T-cell (primary cell): ENCODE data around the gene SDK2. TPM values are rescaled to one million over a fixed set of nuclear protein-coding genes. Genes with fewer than 3 reads are reported as not detected.
A peak's percentile ranks its signal among the peaks of the same experiment; 100 is the strongest.

Experiments
- ATAC-seq, 4 experiments: fragments of 200-7000 bp in 3 of 4; fragments of 150-1000 bp in 1 of 4; cut with Tn5 transposase; replicated peaks in 1 of 4; 1 replicate in 3 of 4; 2 replicates in 1 of 4; pipeline ENCODE4 v1.10.0; 2021; ENCODE audit warnings: moderate library complexity in 3 of 4, mild to moderate bottlenecking in 2 of 4, moderate number of reproducible peaks in 1 of 4
- CTCF ChIA-PET, 2 donors: fragments of 300-600 bp; sonication (Branson Sonifier 250); formaldehyde crosslinking; loops; one replicate each; lab custom pipeline; 2022; ENCODE audit warnings: antibody characterized with exemption in 2 of 2; lab: Charles Lee
- POLR2A ChIA-PET, 2 donors: fragments of 300-600 bp; sonication (Branson Sonifier 250); formaldehyde crosslinking; loops; one replicate each; lab custom pipeline; 2022; ENCODE audit warnings: antibody characterized with exemption in 2 of 2; lab: Charles Lee
- DNase-seq, 35 experiments: peaks; one replicate each; pipeline versions ENCODE4 v3.0.0 to v3.0.0-alpha.2; 2013 to 2023
- H3K27ac ChIP-seq: one replicate; pipeline ENCODE4 v1.5.1; 2013; ENCODE audit warnings: low read length
- H3K27me3 ChIP-seq, 2 experiments: replicated peaks in 1 of 2; 1 replicate in 1 of 2; 2 replicates in 1 of 2; pipeline versions ENCODE4 v1.6.1 to v1.7.0; 2013; ENCODE audit warnings: low read length in 1 of 2, mixed read lengths in 1 of 2; ENCODE audit not compliant: control insufficient read depth in 2 of 2, insufficient read depth in 2 of 2; ENCODE audit errors: extremely low read depth in 1 of 2
- H3K36me3 ChIP-seq, 2 donors: 1 replicate in 1 of 2; 2 replicates in 1 of 2; pipeline versions ENCODE4 v1.6.1 to v1.7.0; 2013; ENCODE audit warnings: low read length in 1 of 2; ENCODE audit not compliant: control insufficient read depth in 2 of 2, insufficient read depth in 1 of 2; ENCODE audit errors: extremely low read depth in 1 of 2
- H3K4me1 ChIP-seq, 2 experiments: 1 replicate in 1 of 2; 2 replicates in 1 of 2; pipeline versions ENCODE4 v1.6.1 to v1.7.0; 2013; ENCODE audit warnings: low read length in 2 of 2, mixed read lengths in 1 of 2; ENCODE audit not compliant: insufficient read depth in 2 of 2, control insufficient read depth in 1 of 2; ENCODE audit errors: extremely low read depth in 1 of 2
- H3K4me3 ChIP-seq, 2 donors: 1 replicate in 1 of 2; 2 replicates in 1 of 2; pipeline versions ENCODE4 v1.5.1 to v1.7.0; 2013; ENCODE audit warnings: mild to moderate bottlenecking in 2 of 2, low read length in 1 of 2, moderate library complexity in 1 of 2; ENCODE audit not compliant: control insufficient read depth in 1 of 2; ENCODE audit errors: extremely low read depth in 1 of 2
- H3K9me3 ChIP-seq: 2 replicates; pipeline ENCODE4 v1.7.0; 2013
- H3K27ac Mint-ChIP-seq, 2 donors: one replicate each; pipeline ENCODE4 v1.8.0; 2020 to 2021; ENCODE audit warnings: mild to moderate bottlenecking in 2 of 2, mixed read lengths in 2 of 2
- H3K27me3 Mint-ChIP-seq, 2 donors: one replicate each; pipeline ENCODE4 v1.8.0; 2021 to 2022; ENCODE audit warnings: mixed read lengths in 2 of 2
- H3K36me3 Mint-ChIP-seq: one replicate; pipeline ENCODE4 v1.8.0; 2021; ENCODE audit warnings: mixed read lengths
- H3K4me1 Mint-ChIP-seq, 3 donors: one replicate each; pipeline ENCODE4 v1.8.0; 2020 to 2022; ENCODE audit warnings: mixed read lengths in 3 of 3, mild to moderate bottlenecking in 1 of 3
- H3K4me3 Mint-ChIP-seq, 3 donors: one replicate each; pipeline ENCODE4 v1.8.0; 2020 to 2022; ENCODE audit warnings: mild to moderate bottlenecking in 3 of 3, mixed read lengths in 3 of 3, moderate library complexity in 3 of 3
- H3K9me3 Mint-ChIP-seq, 3 donors: one replicate each; pipeline ENCODE4 v1.8.0; 2020 to 2022; ENCODE audit warnings: mixed read lengths in 3 of 3
- WGBS: methylation state at CpG from one replicate; pipeline ENCODE4 v1.1.5; 2013; ENCODE audit warnings: missing lambda C conversion rate; ENCODE audit not compliant: insufficient coverage; 5-methylcytosine and 5-hydroxymethylcytosine counted together
- total RNA-seq, 35 experiments: library from RNA in 6 of 35; stranded (reverse) in 6 of 35; fragments of 120-200 nt in 1 of 35; gene quantifications; one replicate each; pipeline versions ENCODE4 v1.2.1 to v1.2.4 and lab custom pipeline; 2013 to 2026

Gene SDK2
- total RNA-seq, 5 donors from 2014 or later (not counting 1 experiment from before 2014, with no cell fraction given): 2.9 to 8.3 (median 4.8) TPM

GRCh38 chr17:73482894-73483293 is 161.4 kb downstream of the SDK2 start:
- DNase-seq: no peak
- Histone ChIP-seq H3K36me3 (no peaks in the 10 kb centered on the region), H3K27me3 (peaks cover 0 to 27% of the 10 kb centered on the region in 2 experiments), H3K27ac (no peak overlapping the region), H3K4me3 (no peak overlapping the region), H3K4me1 (no peaks in the 10 kb centered on the region), H3K9me3 (no peaks in the 10 kb centered on the region)
- ATAC-seq: no peak
- WGBS: 95% methylated on average over 4 of the region's 10 CpGs
- no peak overlapping the region for H3K4me3 Mint-ChIP-seq
- peaks cover 12% of the 10 kb centered on the region for H3K36me3 Mint-ChIP-seq
- H3K4me1 Mint-ChIP-seq: no peaks in the 10 kb centered on the region
- H3K27me3 Mint-ChIP-seq: no peaks in the 10 kb centered on the region
- POLR2A ChIA-PET: no interaction called here
- peaks cover 6 to 13% (median 6%) of the 10 kb centered on the region in 3 donors for H3K9me3 Mint-ChIP-seq
- CTCF ChIA-PET: interaction anchor here in 1 of 2 donors (0.7 kb wide), 1 partner anchor 289 kb away, joined by 6 read pairs; no protein-coding TSS in a partner anchor
- H3K27ac Mint-ChIP-seq: no peak overlapping the region

DNA sequence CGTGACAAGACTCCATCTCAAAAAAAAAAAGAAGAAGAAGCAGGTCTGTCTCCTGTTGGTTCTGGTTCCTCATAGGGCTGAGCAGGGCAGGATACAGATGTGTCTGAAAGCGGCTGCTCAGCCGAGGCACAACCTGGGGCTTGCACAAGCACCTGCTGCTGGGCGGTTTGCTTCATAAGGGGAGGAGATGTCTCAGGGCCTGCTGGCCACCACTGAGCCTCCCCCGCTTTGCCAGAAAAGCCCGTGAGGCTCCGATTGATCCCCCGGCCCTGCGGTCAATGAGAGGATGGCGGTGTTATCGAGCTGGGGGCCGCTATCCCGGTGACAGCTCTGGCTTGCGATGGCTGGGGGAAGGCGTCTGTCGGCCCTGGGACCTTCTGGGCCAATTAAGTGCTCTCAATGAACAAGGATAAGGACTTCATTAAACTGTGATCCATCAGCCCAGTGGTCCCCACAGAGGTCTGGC is 162.0 kb downstream of the SDK2 start:
- H3K27me3 Mint-ChIP-seq: no peaks in the 10 kb centered on the region
- peaks cover 6 to 13% (median 6%) of the 10 kb centered on the region in 3 donors for H3K9me3 Mint-ChIP-seq
- no peak overlapping the region for H3K4me3 Mint-ChIP-seq
- ATAC-seq: no peak
- Histone ChIP-seq H3K36me3 (no peaks in the 10 kb centered on the region), H3K27me3 (peaks cover 0 to 31% of the 10 kb centered on the region in 2 experiments), H3K9me3 (no peaks in the 10 kb centered on the region), H3K4me1 (no peaks in the 10 kb centered on the region), H3K4me3 (no peak overlapping the region), H3K27ac (no peak overlapping the region)
- ChIA-PET CTCF (interaction anchor here in 1 of 2 donors (0.7 kb wide), 1 partner anchor 289 kb away, joined by 6 read pairs; no protein-coding TSS in a partner anchor), POLR2A (no interaction called here)
- peak in 1 of 35 experiments; percentile 10 for DNase-seq
- 60% methylated on average over 16 of the region's 16 CpGs for WGBS
- peaks cover 12% of the 10 kb centered on the region for H3K36me3 Mint-ChIP-seq
- H3K4me1 Mint-ChIP-seq: no peaks in the 10 kb centered on the region
- no peak overlapping the region for H3K27ac Mint-ChIP-seq

DNA sequence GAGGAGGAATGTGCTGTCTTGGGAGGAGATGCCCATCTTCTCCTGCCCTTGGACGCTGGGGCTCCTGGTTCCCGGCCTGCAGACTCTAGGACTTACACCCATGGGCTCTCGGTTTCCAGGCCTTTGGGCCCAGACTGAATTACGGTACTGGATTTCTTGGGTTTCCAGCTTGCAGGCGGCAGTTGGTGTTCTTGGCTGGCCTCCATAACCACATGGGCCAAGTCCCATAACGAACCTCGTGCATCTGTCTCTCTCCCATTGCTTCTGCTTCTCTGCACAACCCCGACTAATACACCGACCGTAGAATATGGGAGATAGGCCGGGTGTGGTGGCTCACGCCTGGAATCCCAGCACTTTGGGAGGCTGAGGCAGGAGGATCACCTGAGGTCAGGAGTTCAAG is 162.6 kb downstream of the SDK2 start:
- Histone ChIP-seq H3K4me3 (no peak overlapping the region), H3K36me3 (no peaks in the 10 kb centered on the region), H3K9me3 (no peaks in the 10 kb centered on the region), H3K27ac (no peak overlapping the region), H3K27me3 (peaks cover 0 to 37% of the 10 kb centered on the region in 2 experiments), H3K4me1 (no peaks in the 10 kb centered on the region)
- peaks cover 6 to 13% (median 6%) of the 10 kb centered on the region in 3 donors for H3K9me3 Mint-ChIP-seq
- peaks cover 12% of the 10 kb centered on the region for H3K36me3 Mint-ChIP-seq
- WGBS: 79% methylated on average over 5 of the region's 12 CpGs
- no peaks in the 10 kb centered on the region for H3K27me3 Mint-ChIP-seq
- DNase-seq (no peak), ATAC-seq (no peak)
- H3K4me3 Mint-ChIP-seq: no peak overlapping the region
- H3K4me1 Mint-ChIP-seq: no peaks in the 10 kb centered on the region
- H3K27ac Mint-ChIP-seq: no peak overlapping the region
- POLR2A ChIA-PET: no interaction called here
- CTCF ChIA-PET: no interaction called here

DNA sequence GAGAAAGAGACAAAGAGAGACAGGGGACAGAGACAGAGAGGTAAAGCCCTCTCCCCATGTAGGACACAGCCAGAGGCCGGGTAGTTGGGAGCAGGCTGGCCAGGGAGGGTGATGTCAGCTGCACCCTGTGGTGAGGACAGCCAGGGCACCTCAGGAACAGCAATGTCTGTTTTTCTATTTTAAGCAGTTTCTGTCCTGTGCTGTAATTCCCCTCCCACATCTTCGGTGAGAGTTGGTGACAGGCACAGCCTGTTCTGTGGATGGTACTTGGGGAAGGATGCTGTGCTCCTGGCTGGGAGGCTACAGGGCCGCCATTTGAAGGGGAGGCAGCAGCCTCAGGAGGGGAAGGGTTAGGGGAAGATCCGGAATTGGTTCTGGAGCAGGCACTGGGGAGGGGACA is 163.5 kb downstream of the SDK2 start:
- DNase-seq (no peak), ATAC-seq (no peak)
- Mint-ChIP-seq H3K27me3 (no peaks in the 10 kb centered on the region), H3K4me1 (no peaks in the 10 kb centered on the region), H3K9me3 (peaks cover 3 to 11% (median 6%) of the 10 kb centered on the region in 3 donors), H3K4me3 (no peak overlapping the region), H3K27ac (no peak overlapping the region), H3K36me3 (peaks cover 7% of the 10 kb centered on the region)
- no peak overlapping the region for H3K4me3 ChIP-seq
- WGBS: 47% methylated on average over 3 of the region's 4 CpGs
- no peaks in the 10 kb centered on the region for H3K4me1 ChIP-seq
- ChIA-PET CTCF (no interaction called here), POLR2A (no interaction called here)
- no peaks in the 10 kb centered on the region for H3K9me3 ChIP-seq
- H3K36me3 ChIP-seq: no peaks in the 10 kb centered on the region
- peaks cover 0 to 38% of the 10 kb centered on the region in 2 experiments for H3K27me3 ChIP-seq
- H3K27ac ChIP-seq: no peak overlapping the region

GRCh38 chr17:73478768-73479424 is 165.3 kb downstream of the SDK2 start:
- DNase-seq: no peak
- H3K9me3 Mint-ChIP-seq: no peaks in the 10 kb centered on the region
- peaks cover 0 to 3% of the 10 kb centered on the region in 2 experiments for H3K4me1 ChIP-seq
- H3K4me1 Mint-ChIP-seq: peaks cover 5 to 7% (median 5%) of the 10 kb centered on the region in 3 donors
- H3K27me3 ChIP-seq: peaks cover 0 to 38% of the 10 kb centered on the region in 2 experiments
- no peak for ATAC-seq
- H3K27ac Mint-ChIP-seq: no peak overlapping the region
- no peaks in the 10 kb centered on the region for H3K9me3 ChIP-seq
- no peaks in the 10 kb centered on the region for H3K27me3 Mint-ChIP-seq
- H3K36me3 ChIP-seq: no peaks in the 10 kb centered on the region
- POLR2A ChIA-PET: interaction anchor here in 1 of 2 donors (0.5 kb wide), 1 partner anchor 75 kb away, joined by 3 read pairs; no protein-coding TSS in a partner anchor
- CTCF ChIA-PET: interaction anchor here in 1 of 2 donors (0.7 kb wide), 1 partner anchor 11 kb away, joined by 3 read pairs; no protein-coding TSS in a partner anchor
- H3K4me3 ChIP-seq: no peak overlapping the region
- no peaks in the 10 kb centered on the region for H3K36me3 Mint-ChIP-seq
- no peak overlapping the region for H3K4me3 Mint-ChIP-seq
- H3K27ac ChIP-seq: no peak overlapping the region
- WGBS: 97% methylated on average over 5 of the region's 14 CpGs

DNA sequence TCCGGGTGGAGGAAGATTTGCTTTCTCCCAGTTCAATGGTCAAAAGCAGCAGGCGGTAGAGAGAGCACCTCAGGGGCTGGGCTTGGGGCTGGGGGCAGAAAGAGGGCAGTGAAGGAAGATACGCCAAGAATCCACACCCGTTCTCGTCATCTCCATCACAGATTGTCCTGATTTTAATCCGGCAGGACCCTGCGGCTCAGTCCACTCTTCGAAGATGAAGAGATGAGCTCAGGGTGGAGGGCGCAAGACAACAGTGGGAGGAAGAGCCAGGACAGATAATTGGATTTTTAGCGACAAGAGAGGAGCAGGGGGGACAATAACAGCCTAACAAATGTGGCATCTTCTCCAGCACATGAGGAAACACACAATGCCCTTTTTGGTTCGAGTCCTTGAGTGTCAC is 165.9 kb downstream of the SDK2 start:
- no peaks in the 10 kb centered on the region for H3K36me3 Mint-ChIP-seq
- peaks cover 5 to 8% (median 7%) of the 10 kb centered on the region in 3 donors for H3K4me1 Mint-ChIP-seq
- ATAC-seq (no peak), DNase-seq (no peak)
- peaks cover 0 to 38% of the 10 kb centered on the region in 2 experiments for H3K27me3 ChIP-seq
- CTCF ChIA-PET: no interaction called here
- no peak overlapping the region for H3K4me3 ChIP-seq
- no peak overlapping the region for H3K27ac Mint-ChIP-seq
- no peaks in the 10 kb centered on the region for H3K9me3 Mint-ChIP-seq
- WGBS: 100% methylated on average over 4 of the region's 11 CpGs
- H3K4me1 ChIP-seq: peaks cover 0 to 3% of the 10 kb centered on the region in 2 experiments
- H3K27ac ChIP-seq: no peak overlapping the region
- POLR2A ChIA-PET: interaction anchor here in 1 of 2 donors (0.5 kb wide), 1 partner anchor 76 kb away, joined by 3 read pairs; no protein-coding TSS in a partner anchor
- H3K27me3 Mint-ChIP-seq: no peaks in the 10 kb centered on the region
- no peaks in the 10 kb centered on the region for H3K9me3 ChIP-seq
- no peak overlapping the region for H3K4me3 Mint-ChIP-seq
- H3K36me3 ChIP-seq: no peaks in the 10 kb centered on the region
